Keratinocyte (primary cell): Measurements from ENCODE around the gene MED15. TPM values are rescaled to one million over a fixed set of nuclear protein-coding genes. Genes with fewer than 3 reads are reported as not detected.

ENCODE experiments used
- DNase-seq: peaks from one replicate; pipeline ENCODE4 v3.0.0-alpha.2; 2011; ENCODE audit warnings: low read depth, missing footprints, low spot score
- FAIRE-seq: peaks from 2 replicates; lab custom pipeline; 2011; peaks lifted over from hg19 to GRCh38; lab: Jason Lieb, UNC
- H2AFZ ChIP-seq: 2 replicates; pipeline ENCODE4 v1.6.0; 2012; ENCODE audit warnings: low read length, control low read depth, inconsistent platforms; ENCODE audit not compliant: control insufficient read depth
- H3K27ac ChIP-seq: 2 replicates; pipeline ENCODE4 v1.5.1; 2011; ENCODE audit warnings: low read length; ENCODE audit not compliant: control insufficient read depth, insufficient read depth
- H3K27me3 ChIP-seq: 3 replicates; pipeline ENCODE4 v1.6.0; 2011; ENCODE audit warnings: low read length; ENCODE audit not compliant: control insufficient read depth, insufficient read depth; ENCODE audit errors: extremely low read depth
- H3K36me3 ChIP-seq, 2 experiments: 2 replicates in 1 of 2; 3 replicates in 1 of 2; pipeline ENCODE4 v1.5.1; 2011; ENCODE audit warnings: low read length in 2 of 2, mild to moderate bottlenecking in 1 of 2; ENCODE audit not compliant: control insufficient read depth in 2 of 2, insufficient read depth in 2 of 2; ENCODE audit errors: extremely low read depth in 1 of 2
- H3K4me1 ChIP-seq: 3 replicates; pipeline ENCODE4 v1.5.1; 2011; ENCODE audit warnings: low read length; ENCODE audit not compliant: control insufficient read depth, insufficient read depth; ENCODE audit errors: extremely low read depth
- H3K4me2 ChIP-seq: 3 replicates; pipeline ENCODE4 v1.6.0; 2011; ENCODE audit warnings: low read depth, low read length; ENCODE audit not compliant: control insufficient read depth, insufficient read depth; ENCODE audit errors: extremely low read depth
- H3K4me3 ChIP-seq, 3 experiments: fragments of 200-600 bp in 1 of 3; sonication (generic) in 1 of 3; 2 replicates in 2 of 3; 3 replicates in 1 of 3; pipeline ENCODE4 v1.5.1; 2011 to 2016; ENCODE audit warnings: low read length in 3 of 3, mild to moderate bottlenecking in 3 of 3, control low read depth in 2 of 3, inconsistent platforms in 1 of 3, low read depth in 1 of 3, mixed read lengths in 1 of 3, mixed run types in 1 of 3, moderate library complexity in 1 of 3; ENCODE audit not compliant: control insufficient read depth in 2 of 3, insufficient read depth in 2 of 3; ENCODE audit errors: extremely low read depth in 1 of 3
- H3K79me2 ChIP-seq: 2 replicates; pipeline ENCODE4 v1.6.0; 2012; ENCODE audit warnings: low read length; ENCODE audit not compliant: control insufficient read depth, insufficient read depth
- H3K9ac ChIP-seq: 3 replicates; pipeline ENCODE4 v1.6.0; 2011; ENCODE audit warnings: low read length; ENCODE audit not compliant: control insufficient read depth, insufficient read depth; ENCODE audit errors: extremely low read depth
- H3K9me1 ChIP-seq: 3 replicates; pipeline ENCODE4 v1.6.0; 2011; ENCODE audit warnings: low read length; ENCODE audit not compliant: control insufficient read depth, insufficient read depth; ENCODE audit errors: extremely low read depth
- H3K9me3 ChIP-seq: 2 replicates; pipeline ENCODE4 v1.5.1; 2012; ENCODE audit warnings: low read depth, low read length; ENCODE audit not compliant: control insufficient read depth
- H4K20me1 ChIP-seq: 3 replicates; pipeline ENCODE4 v1.6.0; 2011; ENCODE audit warnings: low read length; ENCODE audit not compliant: control insufficient read depth, insufficient read depth; ENCODE audit errors: extremely low read depth
- EZH2 ChIP-seq: IDR thresholded peaks from one replicate; pipeline ENCODE4 v1.6.1; 2012; ENCODE audit warnings: inconsistent platforms, mild to moderate bottlenecking, low read length, moderate library complexity
- dilution Hi-C: fragments of 300-500 bp; cut with MboI; formaldehyde crosslinking; loops from one replicate; pipeline ENCODE4 v1.7.0; 2020; ENCODE audit warnings: low sequenced_read_pairs; ENCODE audit not compliant: extremely low pct_ligation_motif_present
- polyA plus RNA-seq, 5 experiments: library from polyadenylated mRNA; depleted of rRNA in 3 of 5; stranded (reverse) in 3 of 5; stranded (forward) in 1 of 5; unstranded in 1 of 5; fragments of >200 nt; gene quantifications; 1 replicate in 1 of 5; 2 replicates in 3 of 5; 3 replicates in 1 of 5; pipeline versions ENCODE4 v1.2.1 to v1.2.3, GENCODE V29; 2011 to 2012; ENCODE audit warnings: missing spikeins in 2 of 5, low read depth in 1 of 5, low replicate concordance in 1 of 5
- TF ChIP-seq, protein P1 (sequence below), 3 experiments: IDR thresholded peaks in 1 of 3; conservative IDR thresholded peaks in 1 of 3; optimal IDR thresholded peaks in 1 of 3; 2 replicates in 2 of 3; 3 replicates in 1 of 3; pipeline versions ENCODE3 to v1.5.1; 2011; ENCODE audit warnings: low read length in 3 of 3, mild to moderate bottlenecking in 3 of 3, moderate library complexity in 2 of 3, control low read depth in 1 of 3, inconsistent platforms in 1 of 3; ENCODE audit not compliant: insufficient read depth in 2 of 3; ENCODE audit errors: extremely low read depth in 1 of 3

Gene MED15
- polyA plus RNA-seq, 1 donor (not counting 4 experiments of a cell fraction or from before 2014, with no cell fraction given) = 24.9 TPM

DNA sequence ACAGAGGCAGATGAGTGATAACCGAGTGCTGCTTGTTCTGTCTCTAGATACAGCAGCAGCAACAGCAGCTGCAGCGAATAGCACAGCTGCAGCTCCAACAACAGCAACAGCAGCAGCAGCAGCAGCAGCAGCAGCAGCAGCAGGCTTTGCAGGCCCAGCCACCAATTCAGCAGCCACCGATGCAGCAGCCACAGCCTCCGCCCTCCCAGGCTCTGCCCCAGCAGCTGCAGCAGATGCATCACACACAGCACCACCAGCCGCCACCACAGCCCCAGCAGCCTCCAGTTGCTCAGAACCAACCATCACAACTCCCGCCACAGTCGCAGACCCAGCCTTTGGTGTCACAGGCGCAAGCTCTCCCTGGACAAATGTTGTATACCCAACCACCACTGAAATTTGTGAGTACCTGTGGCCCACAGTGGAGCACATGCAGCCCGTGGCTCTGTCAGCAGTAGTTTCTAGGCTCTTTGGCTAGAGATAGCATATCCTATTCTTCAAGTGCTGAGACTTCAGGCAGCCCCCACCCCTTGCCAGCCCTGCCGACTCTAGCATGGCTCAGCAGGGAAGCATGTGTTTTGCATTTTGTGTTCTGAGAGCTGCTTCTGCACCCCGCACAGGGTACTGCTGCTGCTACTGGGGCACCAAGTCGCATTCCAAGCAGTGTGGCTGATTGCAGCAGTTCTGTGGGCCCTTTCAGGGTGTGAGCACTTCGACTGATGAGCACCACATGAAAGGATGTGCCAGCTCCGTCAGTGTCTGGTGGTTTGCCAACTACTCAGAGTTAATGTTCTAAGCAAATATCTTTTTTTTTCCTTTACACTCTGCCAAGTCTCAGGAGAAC is 59.2 kb downstream of the MED15 start:
- Histone ChIP-seq H3K9ac (peak overlapping the region; percentile 14), H3K4me3 (no peak overlapping the region), H3K27ac (peak overlapping the region; percentile 29), H3K4me2 (peak overlapping the region; percentile 39), H3K4me1 (peaks cover 59% of the 10 kb centered on the region), H3K9me1 (peaks cover 10% of the 10 kb centered on the region), H2AFZ (no peak overlapping the region), H3K27me3 (no peaks in the 10 kb centered on the region), H4K20me1 (peaks cover 35% of the 10 kb centered on the region), H3K79me2 (peaks cover 19% of the 10 kb centered on the region), H3K36me3 (peaks cover 38 to 61% of the 10 kb centered on the region in 2 experiments), H3K9me3 (no peaks in the 10 kb centered on the region)
- no peak for DNase-seq
- peak; percentile 9 for FAIRE-seq
- no peak for TF ChIP-seq EZH2
- TF ChIP-seq, protein P1, sequence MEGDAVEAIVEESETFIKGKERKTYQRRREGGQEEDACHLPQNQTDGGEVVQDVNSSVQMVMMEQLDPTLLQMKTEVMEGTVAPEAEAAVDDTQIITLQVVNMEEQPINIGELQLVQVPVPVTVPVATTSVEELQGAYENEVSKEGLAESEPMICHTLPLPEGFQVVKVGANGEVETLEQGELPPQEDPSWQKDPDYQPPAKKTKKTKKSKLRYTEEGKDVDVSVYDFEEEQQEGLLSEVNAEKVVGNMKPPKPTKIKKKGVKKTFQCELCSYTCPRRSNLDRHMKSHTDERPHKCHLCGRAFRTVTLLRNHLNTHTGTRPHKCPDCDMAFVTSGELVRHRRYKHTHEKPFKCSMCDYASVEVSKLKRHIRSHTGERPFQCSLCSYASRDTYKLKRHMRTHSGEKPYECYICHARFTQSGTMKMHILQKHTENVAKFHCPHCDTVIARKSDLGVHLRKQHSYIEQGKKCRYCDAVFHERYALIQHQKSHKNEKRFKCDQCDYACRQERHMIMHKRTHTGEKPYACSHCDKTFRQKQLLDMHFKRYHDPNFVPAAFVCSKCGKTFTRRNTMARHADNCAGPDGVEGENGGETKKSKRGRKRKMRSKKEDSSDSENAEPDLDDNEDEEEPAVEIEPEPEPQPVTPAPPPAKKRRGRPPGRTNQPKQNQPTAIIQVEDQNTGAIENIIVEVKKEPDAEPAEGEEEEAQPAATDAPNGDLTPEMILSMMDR (optimal IDR thresholded peaks at IDR 0.05 in 1 of 3, IDR thresholded peaks at IDR 0.05 in 1 of 3, conservative IDR thresholded peaks at IDR 0.05 in 1 of 3; ENCODE audit: extremely low read depth in 1 of 3, insufficient read depth in 2 of 3, low read length in 3 of 3) = no peak
- dilution Hi-C loops = no loop called here

GRCh38 chr22:20567371-20567847 is 60.0 kb downstream of the MED15 start:
- dilution Hi-C loops = no loop called here
- Histone ChIP-seq H3K9ac (no peak overlapping the region), H3K9me1 (peaks cover 10% of the 10 kb centered on the region), H3K27me3 (no peaks in the 10 kb centered on the region), H3K4me3 (no peak overlapping the region), H3K9me3 (no peaks in the 10 kb centered on the region), H3K4me2 (peak overlapping the region; percentile 29), H4K20me1 (peaks cover 40% of the 10 kb centered on the region), H2AFZ (no peak overlapping the region), H3K4me1 (peaks cover 59% of the 10 kb centered on the region), H3K79me2 (peaks cover 22% of the 10 kb centered on the region), H3K36me3 (peaks cover 41 to 64% of the 10 kb centered on the region in 2 experiments), H3K27ac (peak overlapping the region; percentile 29)
- TF ChIP-seq, protein P1 (optimal IDR thresholded peaks at IDR 0.05 in 1 of 3, IDR thresholded peaks at IDR 0.05 in 1 of 3, conservative IDR thresholded peaks at IDR 0.05 in 1 of 3; ENCODE audit: extremely low read depth in 1 of 3, insufficient read depth in 2 of 3, low read length in 3 of 3) = no peak
- TF ChIP-seq EZH2 = no peak
- peak; percentile 53 for FAIRE-seq
- peak; percentile 68 for DNase-seq
